HCT116 (cell line): Measurements from ENCODE around the gene YAP1. TPM values are rescaled to one million over a fixed set of nuclear protein-coding genes. Genes with fewer than 3 reads are reported as not detected.

Experiments
- ATAC-seq: fragments of 200-7000 bp; cut with Tn5 transposase; 2 replicates; pipeline ENCODE4 v1.9.1; 2020; ENCODE audit warnings: mild to moderate bottlenecking, moderate library complexity
- BruUV-seq: library from RNA; stranded (reverse); fragments of 400-500 nt; replicated peaks from 2 replicates; lab custom pipeline; 2021; lab: Mats Ljungman, UMichigan
- CTCF ChIA-PET: fragments of 300-600 bp; sonication (Branson Sonifier 250); formaldehyde crosslinking; loops from one replicate; lab custom pipeline; 2021; ENCODE audit warnings: antibody characterized with exemption; lab: Charles Lee
- POLR2A ChIA-PET: fragments of 300-600, 350-600 bp; sonication (Branson Sonifier 250); formaldehyde crosslinking; loops from one replicate; lab custom pipeline; 2021; ENCODE audit warnings: antibody characterized with exemption; lab: Charles Lee
- RAD21 ChIA-PET, 2 experiments: fragments of 300-600 bp; sonication (Branson Sonifier 250); formaldehyde crosslinking; loops; one replicate each; lab custom pipeline; 2023; ENCODE audit warnings: low total read pairs in 2 of 2; ENCODE audit not compliant: uncharacterized antibody in 2 of 2, unreplicated experiment in 2 of 2, low non-redundant PET in 1 of 2; lab: Charles Lee
- DNase-seq: peaks from one replicate; pipeline ENCODE4 v3.0.0-alpha.2; 2010; ENCODE audit warnings: low read depth, low spot score
- H2AFZ ChIP-seq: fragments of 200-600 bp; shearing (Covaris generic), sonication (generic); 2 replicates; pipeline ENCODE4 v1.6.1; 2017; ENCODE audit warnings: low read depth, mixed run types, mixed read lengths, antibody characterized with exemption, low read length; ENCODE audit not compliant: poor library complexity, severe bottlenecking
- H3K27ac ChIP-seq: 2 replicates; pipeline ENCODE4 v1.5.1; 2012; ENCODE audit warnings: low read depth, low read length
- H3K27me3 ChIP-seq: fragments of 200-600 bp; sonication (generic); 2 replicates; pipeline ENCODE4 v1.6.1; 2016; ENCODE audit warnings: mixed run types, low read length, mixed read lengths; ENCODE audit not compliant: insufficient read depth
- H3K36me3 ChIP-seq, 2 experiments: fragments of 200-500 bp in 1 of 2; fragments of 200-600 bp in 1 of 2; sonication (Bioruptor generic) in 1 of 2; sonication (generic) in 1 of 2; 2 replicates each; pipeline versions ENCODE4 v1.5.1 to v1.6.1; 2014 to 2016; ENCODE audit warnings: low read length in 2 of 2, inconsistent platforms in 1 of 2, mixed read lengths in 1 of 2, mixed run types in 1 of 2; ENCODE audit not compliant: insufficient read depth in 2 of 2, control insufficient read depth in 1 of 2
- H3K4me1 ChIP-seq, 2 experiments: fragments of 200-600 bp in 1 of 2; sonication (generic) in 1 of 2; 2 replicates each; pipeline versions ENCODE4 v1.5.1 to v1.6.1; 2012 to 2017; ENCODE audit warnings: low read length in 2 of 2, inconsistent platforms in 1 of 2, mild to moderate bottlenecking in 1 of 2, mixed read lengths in 1 of 2, mixed run types in 1 of 2, moderate library complexity in 1 of 2; ENCODE audit not compliant: insufficient read depth in 2 of 2, control insufficient read depth in 1 of 2
- H3K4me2 ChIP-seq: fragments of 200-600 bp; sonication (generic); 2 replicates; pipeline ENCODE4 v1.6.1; 2017; ENCODE audit warnings: mixed run types, low read length, mixed read lengths
- H3K4me3 ChIP-seq, 2 experiments: fragments of 200-600 bp in 1 of 2; sonication (generic) in 1 of 2; replicated peaks in 1 of 2; 2 replicates each; pipeline ENCODE4 v1.5.1; 2011 to 2016; ENCODE audit warnings: low read length in 2 of 2, control low read depth in 1 of 2, low read depth in 1 of 2, mild to moderate bottlenecking in 1 of 2, mixed read lengths in 1 of 2, mixed run types in 1 of 2
- H3K79me2 ChIP-seq: fragments of 200-600 bp; sonication (generic); 2 replicates; pipeline ENCODE4 v1.6.1; 2017; ENCODE audit warnings: mild to moderate bottlenecking, mixed run types, low read length, moderate library complexity, mixed read lengths; ENCODE audit not compliant: insufficient read depth
- H3K9ac ChIP-seq: fragments of 200-600 bp; sonication (generic); 2 replicates; pipeline ENCODE4 v1.6.1; 2016; ENCODE audit warnings: low read length, mixed read lengths
- H3K9me2 ChIP-seq: fragments of 200-600 bp; sonication (generic), shearing (Covaris generic); 2 replicates; pipeline ENCODE4 v1.6.1; 2017; ENCODE audit warnings: mixed run types, mild to moderate bottlenecking, moderate library complexity; ENCODE audit not compliant: insufficient read depth
- H3K9me3 ChIP-seq, 2 experiments: fragments of 200-500 bp in 1 of 2; fragments of 200-600 bp in 1 of 2; sonication (Bioruptor generic) in 1 of 2; sonication (generic) in 1 of 2; 2 replicates each; pipeline ENCODE4 v1.6.1; 2014 to 2017; ENCODE audit warnings: low read length in 2 of 2, mixed read lengths in 2 of 2, inconsistent platforms in 1 of 2, low read depth in 1 of 2, mild to moderate bottlenecking in 1 of 2, mixed run types in 1 of 2, moderate library complexity in 1 of 2; ENCODE audit not compliant: control insufficient read depth in 1 of 2, insufficient read depth in 1 of 2
- H4K20me1 ChIP-seq: fragments of 200-600 bp; sonication (generic), shearing (Covaris generic); 2 replicates; pipeline ENCODE4 v1.6.1; 2017; ENCODE audit warnings: mixed run types, mild to moderate bottlenecking, moderate library complexity; ENCODE audit not compliant: insufficient read depth
- POLR2AphosphoS5 ChIP-seq: IDR thresholded peaks from 2 replicates; pipeline ENCODE4 v1.6.1; 2011; ENCODE audit warnings: mild to moderate bottlenecking, low read depth, low read length, moderate library complexity
- RAD21 ChIP-seq: IDR thresholded peaks from 2 replicates; pipeline ENCODE4 v1.6.1; 2012; ENCODE audit warnings: low read depth, mild to moderate bottlenecking
- SP1 ChIP-seq: IDR thresholded peaks from 2 replicates; pipeline ENCODE4 v1.6.1; 2012; ENCODE audit warnings: low read depth
- YY1 ChIP-seq: IDR thresholded peaks from 2 replicates; pipeline ENCODE4 v1.6.1; 2011; ENCODE audit warnings: low read length, low read depth, moderate library complexity, mild to moderate bottlenecking; ENCODE audit not compliant: insufficient replicate concordance; ENCODE audit errors: extremely low read depth
- ZNF274 ChIP-seq: fragments of 200-500 bp; sonication (Bioruptor generic); IDR thresholded peaks from 2 replicates; pipeline ENCODE4 v1.6.1; 2014; ENCODE audit warnings: mild to moderate bottlenecking, low read depth, low read length, inconsistent platforms
- intact Hi-C: fragments of 100-400 bp; cut with micrococcal nuclease; formaldehyde crosslinking; loops from 2 replicates; pipeline ENCODE4 v1.10.0; 2022
- total RNA-seq: library from RNA; stranded (reverse); gene quantifications from one replicate; pipeline ENCODE4 v1.2.1, GENCODE V29; 2021; ENCODE audit not compliant: unreplicated experiment
- TF ChIP-seq, protein P1 (sequence below): IDR thresholded peaks from 2 replicates; pipeline ENCODE4 v1.6.1; 2012
- TF ChIP-seq, protein P2 (sequence below): IDR thresholded peaks from 2 replicates; pipeline ENCODE4 v1.6.1; 2012; ENCODE audit warnings: low read depth

YAP1 gene
- total RNA-seq, 1 experiment from 2014 or later = 88.6 TPM

DNA sequence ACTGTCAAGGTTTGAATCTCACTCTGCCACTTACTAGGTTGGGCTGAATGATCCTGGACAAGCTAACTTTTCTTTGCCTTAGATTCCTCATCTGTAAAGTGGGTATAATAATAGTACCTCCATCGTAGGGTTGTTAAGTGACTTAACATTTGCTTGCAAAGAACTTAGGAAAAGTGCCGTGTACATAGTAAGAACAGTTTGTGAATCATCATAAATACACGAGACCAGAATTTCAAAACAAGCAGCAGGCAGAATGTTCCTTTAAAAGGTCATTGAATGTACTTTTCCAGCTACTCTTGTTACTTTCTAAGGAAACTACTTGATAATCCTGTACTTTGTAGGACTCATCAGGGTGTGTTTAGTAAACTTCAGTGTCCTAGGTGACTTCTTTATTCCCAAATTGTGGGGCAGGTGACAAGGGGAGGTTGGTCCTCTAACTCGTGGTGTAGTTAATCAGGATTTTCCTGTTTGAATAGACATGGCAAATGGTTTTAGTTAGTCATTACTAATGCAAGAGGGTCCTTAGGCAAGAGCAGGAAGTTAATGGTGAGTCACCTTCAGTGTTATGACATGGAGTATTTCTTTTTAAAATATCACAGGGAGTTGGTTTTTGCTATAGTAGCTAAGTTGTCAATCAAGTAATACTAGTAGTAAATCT lies 67.9 kb downstream of the YAP1 start (continued):
- TF ChIP-seq POLR2AphosphoS5 (peak; percentile 42; the same call in 1 of the 2 replicates), RAD21 (peak; percentile 34), ZNF274 (no peak)

DNA sequence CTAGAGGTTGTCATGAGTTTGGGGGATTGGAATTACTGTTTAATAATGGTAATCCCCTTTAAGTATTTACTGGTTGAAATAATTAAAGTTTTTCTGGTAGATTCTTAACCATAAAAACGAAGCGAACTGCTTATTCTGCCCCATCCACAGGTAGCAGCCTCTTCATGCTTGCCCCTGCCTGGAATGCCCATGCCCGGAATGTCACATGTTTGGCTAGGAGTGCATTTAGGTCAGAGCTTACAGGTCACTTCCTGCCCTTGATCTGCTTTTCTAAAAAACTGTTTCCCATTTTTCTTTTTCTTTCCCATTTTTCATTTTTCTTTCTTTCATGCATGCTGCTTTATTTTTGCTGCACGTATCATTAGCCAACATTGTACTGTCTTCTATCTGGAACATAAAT lies 69.1 kb downstream of the YAP1 start:
- no TSS peak for BruUV-seq
- ChIA-PET POLR2A (no interaction called here), CTCF (no interaction called here), RAD21 (no interaction called here)
- intact Hi-C loops = no loop called here
- Histone ChIP-seq H3K4me1 (peaks cover 15 to 41% of the 10 kb centered on the region in 2 experiments), H3K9ac (no peak overlapping the region), H2AFZ (no peak overlapping the region), H3K9me2 (no peaks in the 10 kb centered on the region), H3K27me3 (no peaks in the 10 kb centered on the region), H3K36me3 (peaks cover 3 to 16% of the 10 kb centered on the region in 2 experiments; a peak in 3 of 4 replicates), H3K4me2 (peak overlapping the region; percentile 68; the same call in 1 of the 2 replicates), H3K27ac (peak overlapping the region; percentile 52; the same call in 1 of the 2 replicates), H3K79me2 (peaks cover 66% of the 10 kb centered on the region), H3K4me3 (no peak overlapping the region), H3K9me3 (no peaks in the 10 kb centered on the region), H4K20me1 (no peaks in the 10 kb centered on the region)
- ATAC-seq (no peak), DNase-seq (no peak)
- TF ChIP-seq POLR2AphosphoS5 = no peak
- TF ChIP-seq, protein P1, sequence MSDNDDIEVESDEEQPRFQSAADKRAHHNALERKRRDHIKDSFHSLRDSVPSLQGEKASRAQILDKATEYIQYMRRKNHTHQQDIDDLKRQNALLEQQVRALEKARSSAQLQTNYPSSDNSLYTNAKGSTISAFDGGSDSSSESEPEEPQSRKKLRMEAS = no peak
- no peak for TF ChIP-seq SP1
- TF ChIP-seq, protein P2, sequence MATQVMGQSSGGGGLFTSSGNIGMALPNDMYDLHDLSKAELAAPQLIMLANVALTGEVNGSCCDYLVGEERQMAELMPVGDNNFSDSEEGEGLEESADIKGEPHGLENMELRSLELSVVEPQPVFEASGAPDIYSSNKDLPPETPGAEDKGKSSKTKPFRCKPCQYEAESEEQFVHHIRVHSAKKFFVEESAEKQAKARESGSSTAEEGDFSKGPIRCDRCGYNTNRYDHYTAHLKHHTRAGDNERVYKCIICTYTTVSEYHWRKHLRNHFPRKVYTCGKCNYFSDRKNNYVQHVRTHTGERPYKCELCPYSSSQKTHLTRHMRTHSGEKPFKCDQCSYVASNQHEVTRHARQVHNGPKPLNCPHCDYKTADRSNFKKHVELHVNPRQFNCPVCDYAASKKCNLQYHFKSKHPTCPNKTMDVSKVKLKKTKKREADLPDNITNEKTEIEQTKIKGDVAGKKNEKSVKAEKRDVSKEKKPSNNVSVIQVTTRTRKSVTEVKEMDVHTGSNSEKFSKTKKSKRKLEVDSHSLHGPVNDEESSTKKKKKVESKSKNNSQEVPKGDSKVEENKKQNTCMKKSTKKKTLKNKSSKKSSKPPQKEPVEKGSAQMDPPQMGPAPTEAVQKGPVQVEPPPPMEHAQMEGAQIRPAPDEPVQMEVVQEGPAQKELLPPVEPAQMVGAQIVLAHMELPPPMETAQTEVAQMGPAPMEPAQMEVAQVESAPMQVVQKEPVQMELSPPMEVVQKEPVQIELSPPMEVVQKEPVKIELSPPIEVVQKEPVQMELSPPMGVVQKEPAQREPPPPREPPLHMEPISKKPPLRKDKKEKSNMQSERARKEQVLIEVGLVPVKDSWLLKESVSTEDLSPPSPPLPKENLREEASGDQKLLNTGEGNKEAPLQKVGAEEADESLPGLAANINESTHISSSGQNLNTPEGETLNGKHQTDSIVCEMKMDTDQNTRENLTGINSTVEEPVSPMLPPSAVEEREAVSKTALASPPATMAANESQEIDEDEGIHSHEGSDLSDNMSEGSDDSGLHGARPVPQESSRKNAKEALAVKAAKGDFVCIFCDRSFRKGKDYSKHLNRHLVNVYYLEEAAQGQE = no peak
- TF ChIP-seq YY1 = no peak
